Measurements from ENCODE around the gene TASOR2. TPM values are rescaled to one million over a fixed set of nuclear protein-coding genes. Genes with fewer than 3 reads are reported as not detected.

The TASOR2 gene
- total RNA-seq, 1 donor from 2014 or later, result 63.7 TPM

DNA sequence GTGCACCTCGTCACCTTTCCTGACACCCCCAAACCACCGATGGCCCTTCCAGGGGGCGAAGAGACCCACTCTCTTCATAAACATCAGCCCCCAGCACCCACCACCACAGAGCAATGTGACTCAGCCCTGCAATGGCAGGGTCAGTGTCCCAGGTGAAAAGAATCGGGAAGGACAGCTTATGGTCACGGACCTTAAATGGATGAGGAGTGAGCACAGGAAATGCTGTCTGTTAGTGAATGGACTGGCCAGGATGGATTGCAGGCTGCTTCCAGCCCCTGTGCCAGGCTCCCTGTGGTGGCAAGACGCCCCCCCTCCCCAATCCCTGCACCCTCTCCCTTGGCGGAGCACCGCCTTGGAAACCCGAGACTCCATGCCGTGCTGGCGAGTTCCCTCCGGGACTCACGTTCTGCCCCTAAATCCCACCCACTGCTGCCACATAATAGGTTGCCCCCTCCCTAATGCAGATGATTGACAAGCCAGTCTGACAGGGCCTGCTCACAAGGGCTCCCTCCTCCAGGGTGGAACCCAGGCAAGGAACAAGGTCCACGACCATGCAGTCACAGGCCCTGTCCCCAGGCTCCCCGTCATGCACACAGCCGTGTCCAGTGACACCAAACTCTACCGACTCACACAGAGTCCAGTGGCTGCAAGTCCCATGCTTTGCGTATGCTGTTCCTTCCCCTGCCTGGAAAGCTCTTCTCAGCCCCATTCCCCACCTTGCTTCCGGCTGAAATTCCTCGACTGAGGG, 25.6 kb upstream of the TASOR2 start:
- no peaks in the 10 kb centered on the region for H3K9me3 ChIP-seq
- H3K36me3 ChIP-seq, result no peaks in the 10 kb centered on the region
- H3K27ac ChIP-seq, result no peak overlapping the region
- TF ChIP-seq, protein P1, sequence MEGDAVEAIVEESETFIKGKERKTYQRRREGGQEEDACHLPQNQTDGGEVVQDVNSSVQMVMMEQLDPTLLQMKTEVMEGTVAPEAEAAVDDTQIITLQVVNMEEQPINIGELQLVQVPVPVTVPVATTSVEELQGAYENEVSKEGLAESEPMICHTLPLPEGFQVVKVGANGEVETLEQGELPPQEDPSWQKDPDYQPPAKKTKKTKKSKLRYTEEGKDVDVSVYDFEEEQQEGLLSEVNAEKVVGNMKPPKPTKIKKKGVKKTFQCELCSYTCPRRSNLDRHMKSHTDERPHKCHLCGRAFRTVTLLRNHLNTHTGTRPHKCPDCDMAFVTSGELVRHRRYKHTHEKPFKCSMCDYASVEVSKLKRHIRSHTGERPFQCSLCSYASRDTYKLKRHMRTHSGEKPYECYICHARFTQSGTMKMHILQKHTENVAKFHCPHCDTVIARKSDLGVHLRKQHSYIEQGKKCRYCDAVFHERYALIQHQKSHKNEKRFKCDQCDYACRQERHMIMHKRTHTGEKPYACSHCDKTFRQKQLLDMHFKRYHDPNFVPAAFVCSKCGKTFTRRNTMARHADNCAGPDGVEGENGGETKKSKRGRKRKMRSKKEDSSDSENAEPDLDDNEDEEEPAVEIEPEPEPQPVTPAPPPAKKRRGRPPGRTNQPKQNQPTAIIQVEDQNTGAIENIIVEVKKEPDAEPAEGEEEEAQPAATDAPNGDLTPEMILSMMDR (IDR thresholded peaks at IDR 0.05), result no peak
- intact Hi-C loops (cut with DNase I), result no loop called here
- H3K4me3 ChIP-seq, result no peak overlapping the region
- ATAC-seq (peak; percentile 27), DNase-seq (no peak)
- H3K27me3 ChIP-seq, result no peaks in the 10 kb centered on the region
- peaks cover 20% of the 10 kb centered on the region for H3K4me1 ChIP-seq

DNA sequence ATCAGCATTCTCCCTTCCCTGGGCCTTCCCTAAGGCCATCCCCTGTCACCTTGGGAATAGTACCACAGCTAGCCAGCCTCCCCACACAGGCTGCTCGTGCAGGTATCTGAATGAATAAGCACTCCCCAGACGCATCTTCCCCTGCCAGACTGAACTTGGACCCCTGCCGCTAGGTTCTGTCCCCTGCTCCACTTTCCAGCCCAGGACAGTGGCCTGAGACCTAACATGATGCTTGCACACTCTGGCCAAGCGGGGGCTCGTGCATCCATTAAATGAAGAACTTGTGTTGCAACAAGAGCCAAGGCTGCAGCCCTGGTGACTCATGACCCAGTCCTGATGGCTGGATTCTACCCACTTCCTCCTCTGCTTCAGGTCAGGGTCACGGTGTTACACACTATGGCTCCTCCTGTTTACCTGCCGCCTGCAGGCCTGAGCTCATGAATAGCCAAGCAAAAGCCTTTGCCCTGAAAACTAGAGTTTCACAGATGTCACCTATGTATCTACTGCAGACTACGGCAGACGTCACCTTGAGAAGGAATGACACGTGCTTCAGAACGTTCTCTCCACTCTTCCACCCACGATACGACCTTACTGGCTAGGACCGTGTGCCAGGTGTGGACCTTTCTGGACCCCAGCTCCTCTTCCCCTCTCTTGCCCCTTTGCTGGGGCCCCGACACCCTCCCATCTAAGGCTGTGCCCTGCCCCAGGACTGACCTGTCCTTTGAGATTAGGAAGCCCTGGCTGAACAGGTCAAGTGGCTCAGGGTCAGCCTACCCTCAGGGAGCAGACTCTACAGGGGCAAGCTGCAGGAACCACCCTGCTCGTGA, 24.7 kb upstream of the TASOR2 start:
- intact Hi-C loops (cut with DNase I), result no loop called here
- Histone ChIP-seq H3K4me1 (peaks cover 23% of the 10 kb centered on the region), H3K27me3 (no peaks in the 10 kb centered on the region), H3K27ac (no peak overlapping the region), H3K9me3 (no peaks in the 10 kb centered on the region), H3K36me3 (no peaks in the 10 kb centered on the region), H3K4me3 (no peak overlapping the region)
- TF ChIP-seq, protein P1 (IDR thresholded peaks at IDR 0.05), result no peak
- peak; percentile 76 for DNase-seq
- ATAC-seq, result peak; percentile 91

DNA sequence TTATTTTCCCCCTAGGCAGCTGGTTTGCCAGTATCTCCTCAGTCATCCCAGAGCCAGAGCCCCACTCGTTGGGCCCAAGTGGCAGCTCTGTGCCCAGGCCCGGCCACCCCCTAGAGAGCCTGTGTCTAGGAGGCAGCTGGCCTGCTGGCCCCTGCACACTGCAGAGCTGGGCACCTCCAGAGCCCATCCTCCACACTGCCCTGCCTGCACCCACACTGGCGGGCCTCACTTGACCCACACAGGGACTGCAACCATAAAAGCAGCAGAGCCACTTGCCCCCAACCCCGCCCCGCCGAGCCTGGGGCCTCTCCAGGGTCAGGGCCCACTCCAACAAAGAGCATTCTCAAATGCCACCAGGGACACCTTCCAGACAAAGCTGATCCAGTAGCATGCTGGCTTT, 23.6 kb upstream of the TASOR2 start:
- DNase-seq (no peak), ATAC-seq (no peak)
- intact Hi-C loops (cut with DNase I), result no loop called here
- no peak overlapping the region for H3K27ac ChIP-seq
- no peaks in the 10 kb centered on the region for H3K9me3 ChIP-seq
- peaks cover 29% of the 10 kb centered on the region for H3K4me1 ChIP-seq
- TF ChIP-seq, protein P1 (IDR thresholded peaks at IDR 0.05), result no peak
- no peaks in the 10 kb centered on the region for H3K27me3 ChIP-seq
- H3K4me3 ChIP-seq, result no peak overlapping the region
- H3K36me3 ChIP-seq, result no peaks in the 10 kb centered on the region

DNA sequence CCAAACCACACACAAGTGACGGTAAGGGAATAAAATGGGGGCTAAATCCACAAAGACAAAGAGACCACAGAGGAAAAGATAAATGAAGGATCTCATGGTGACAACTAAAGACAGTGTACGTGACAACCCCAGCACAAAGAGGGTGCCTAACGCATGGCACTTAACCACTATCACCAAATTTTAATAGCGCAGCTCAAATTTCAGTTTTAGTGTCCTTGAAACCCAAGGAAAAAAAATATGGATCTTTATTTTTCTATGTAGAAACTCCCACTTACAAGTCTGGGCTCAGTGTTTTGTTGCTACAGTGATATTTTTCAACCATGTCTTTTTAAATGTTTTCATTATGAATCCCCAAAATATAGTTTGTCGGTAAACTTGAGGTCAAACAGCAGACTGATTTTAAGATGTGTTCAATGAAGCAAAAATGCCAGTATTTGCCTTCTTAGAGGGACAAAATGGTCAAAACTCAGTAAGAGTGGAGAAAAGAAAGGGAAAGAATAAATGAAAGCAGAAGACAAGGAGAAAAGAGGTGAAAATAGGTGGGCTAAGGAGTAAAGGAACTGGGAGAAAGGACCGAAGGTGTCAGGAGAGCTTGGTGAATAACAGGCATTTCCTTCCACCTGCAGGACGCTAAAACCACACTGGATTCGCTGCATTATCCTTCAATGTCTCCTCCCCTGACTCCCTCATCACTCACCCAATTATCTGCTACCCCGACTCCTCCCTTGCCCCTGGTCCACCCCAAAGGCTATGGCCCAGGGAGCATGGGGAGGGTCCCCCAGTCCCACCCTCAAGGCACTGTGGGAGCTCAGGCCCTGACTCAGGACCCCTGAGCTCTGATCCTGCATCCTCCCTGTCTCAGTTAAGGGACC, 21.7 kb upstream of the TASOR2 start:
- TF ChIP-seq, protein P1 (IDR thresholded peaks at IDR 0.05), result no peak
- Histone ChIP-seq H3K4me3 (no peak overlapping the region), H3K9me3 (no peaks in the 10 kb centered on the region), H3K36me3 (no peaks in the 10 kb centered on the region), H3K4me1 (peaks cover 34% of the 10 kb centered on the region), H3K27ac (no peak overlapping the region), H3K27me3 (no peaks in the 10 kb centered on the region)
- intact Hi-C loops (cut with DNase I), result no loop called here
- DNase-seq (no peak), ATAC-seq (no peak)

DNA sequence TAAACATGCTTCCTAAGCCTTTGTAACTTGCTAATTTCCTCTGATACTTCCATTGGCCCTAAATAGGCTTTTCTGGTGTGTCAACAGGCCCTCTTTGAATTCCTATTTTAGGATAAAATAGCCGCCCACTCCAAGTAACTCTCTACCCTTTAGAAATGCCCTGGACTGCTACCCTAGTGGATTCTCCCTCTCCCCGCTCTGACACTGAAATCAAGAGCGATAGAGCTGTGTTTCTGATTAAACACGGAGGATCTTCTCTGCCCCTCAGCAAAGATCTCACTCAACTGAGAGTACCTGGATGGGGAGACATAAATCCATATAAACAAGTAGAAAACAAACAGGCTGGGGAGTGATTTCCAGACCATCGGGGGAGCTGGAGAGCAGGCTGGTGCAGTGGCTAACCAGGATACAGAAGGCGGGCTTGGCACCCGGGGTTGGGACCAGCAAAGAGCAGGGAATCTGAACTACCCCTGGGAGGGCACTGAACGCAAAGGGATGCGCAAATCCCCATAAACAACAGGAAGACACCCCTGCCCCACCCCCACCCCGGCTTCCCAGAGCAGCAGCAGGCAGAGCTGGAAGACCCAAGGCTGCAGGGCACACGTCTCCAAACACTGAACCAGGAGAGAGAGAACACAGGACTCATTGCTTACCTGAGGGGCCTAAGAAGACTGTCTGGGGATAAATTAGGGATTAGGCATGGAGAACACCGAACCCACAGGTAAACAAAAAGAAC, 20.8 kb upstream of the TASOR2 start:
- H3K27me3 ChIP-seq, result no peaks in the 10 kb centered on the region
- intact Hi-C loops (cut with DNase I), result no loop called here
- no peak overlapping the region for H3K4me3 ChIP-seq
- H3K27ac ChIP-seq, result no peak overlapping the region
- ATAC-seq (no peak), DNase-seq (no peak)
- H3K9me3 ChIP-seq, result no peaks in the 10 kb centered on the region
- TF ChIP-seq, protein P1 (IDR thresholded peaks at IDR 0.05), result no peak
- peaks cover 28% of the 10 kb centered on the region for H3K4me1 ChIP-seq
- H3K36me3 ChIP-seq, result no peaks in the 10 kb centered on the region
